Right lobe of liver (tissue), 4 donors: ENCODE results near the gene NOTUM.

ENCODE experiments used
- POLR2A ChIP-seq: fragments of 450-650 bp; IDR thresholded peaks from one replicate; pipeline ENCODE4 v1.6.1; 2017; ENCODE audit warnings: antibody characterized with exemption, mild to moderate bottlenecking
- TF ChIP-seq, protein P1 (sequence below), 4 donors: fragments of 200-600 bp in 3 of 4; fragments of 450-650 bp in 1 of 4; IDR thresholded peaks; one replicate each; pipeline versions ENCODE4 v1.5.1 to v1.8.0; 2016 to 2022; ENCODE audit warnings: antibody characterized with exemption in 4 of 4, mild to moderate bottlenecking in 2 of 4
- donor health status: DM: no; HTN: no; CAD: no.
- donor health status: DM: no; HTN: no; CAD: no.
- donor health status: DM: no; HTN: yes; CAD: no.

DNA sequence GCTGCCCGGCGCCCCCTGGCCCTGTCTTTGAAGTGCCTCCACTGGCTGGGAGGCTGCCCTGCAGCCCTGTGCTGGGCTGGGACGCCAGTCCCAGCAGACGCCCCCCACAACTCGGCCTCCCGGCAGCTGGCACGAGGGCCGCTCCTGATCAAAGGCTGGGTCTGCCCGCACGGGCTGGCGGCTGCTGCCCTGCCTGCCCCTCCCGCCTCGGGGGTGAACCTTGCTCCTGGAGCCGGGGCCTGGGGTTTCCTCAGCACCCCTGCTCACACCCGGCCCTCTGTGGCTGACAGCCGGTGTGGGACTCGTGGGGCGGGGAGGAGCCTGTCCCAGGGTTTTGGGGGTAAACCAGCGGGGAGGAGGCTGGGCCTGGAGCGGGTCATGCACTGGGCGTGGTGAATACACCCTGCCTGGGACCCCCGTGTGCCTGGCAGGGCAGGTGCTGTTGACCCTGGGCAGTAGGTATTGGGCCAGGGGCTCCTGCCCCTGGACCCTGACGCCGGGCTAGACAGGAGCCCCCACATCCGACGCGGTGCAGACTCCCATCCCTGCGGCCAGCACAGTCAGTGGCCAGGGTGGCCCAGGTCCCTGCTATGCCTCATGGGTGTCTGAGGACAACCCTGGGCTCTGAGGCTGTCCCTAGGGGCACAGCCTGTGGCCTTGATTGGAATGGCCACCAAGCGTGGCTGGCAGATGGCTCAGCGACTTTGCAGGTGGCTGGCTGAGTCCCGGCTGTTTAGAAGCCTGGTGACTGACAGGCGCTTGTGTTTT is 40.0 kb upstream of the NOTUM start:
- TF ChIP-seq, protein P1, sequence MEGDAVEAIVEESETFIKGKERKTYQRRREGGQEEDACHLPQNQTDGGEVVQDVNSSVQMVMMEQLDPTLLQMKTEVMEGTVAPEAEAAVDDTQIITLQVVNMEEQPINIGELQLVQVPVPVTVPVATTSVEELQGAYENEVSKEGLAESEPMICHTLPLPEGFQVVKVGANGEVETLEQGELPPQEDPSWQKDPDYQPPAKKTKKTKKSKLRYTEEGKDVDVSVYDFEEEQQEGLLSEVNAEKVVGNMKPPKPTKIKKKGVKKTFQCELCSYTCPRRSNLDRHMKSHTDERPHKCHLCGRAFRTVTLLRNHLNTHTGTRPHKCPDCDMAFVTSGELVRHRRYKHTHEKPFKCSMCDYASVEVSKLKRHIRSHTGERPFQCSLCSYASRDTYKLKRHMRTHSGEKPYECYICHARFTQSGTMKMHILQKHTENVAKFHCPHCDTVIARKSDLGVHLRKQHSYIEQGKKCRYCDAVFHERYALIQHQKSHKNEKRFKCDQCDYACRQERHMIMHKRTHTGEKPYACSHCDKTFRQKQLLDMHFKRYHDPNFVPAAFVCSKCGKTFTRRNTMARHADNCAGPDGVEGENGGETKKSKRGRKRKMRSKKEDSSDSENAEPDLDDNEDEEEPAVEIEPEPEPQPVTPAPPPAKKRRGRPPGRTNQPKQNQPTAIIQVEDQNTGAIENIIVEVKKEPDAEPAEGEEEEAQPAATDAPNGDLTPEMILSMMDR (IDR thresholded peaks at IDR 0.05): no peak
- TF ChIP-seq POLR2A: no peak
